NB4 (cell line): Measurements from ENCODE around the gene DLG4.
A peak's percentile ranks its signal among the peaks of the same experiment; 100 is the strongest.

Experiments used
- DNase-seq: peaks from one replicate; pipeline ENCODE4 v3.0.0; 2010; ENCODE audit warnings: low read depth
- H3K4me3 ChIP-seq: one replicate; pipeline ENCODE4 v1.5.1; 2011; ENCODE audit warnings: mild to moderate bottlenecking, low read depth, low read length, moderate library complexity
- CTCF ChIP-seq: IDR thresholded peaks from one replicate; pipeline ENCODE4 v1.5.1; 2012; ENCODE audit warnings: low read depth, low read length
- MAX ChIP-seq: IDR thresholded peaks from 2 replicates; pipeline ENCODE4 v1.6.1; 2011; ENCODE audit warnings: low read depth, low read length
- MYC ChIP-seq: IDR thresholded peaks from 2 replicates; pipeline ENCODE4 v1.6.1; 2011; ENCODE audit warnings: low read depth, low read length
- POLR2A ChIP-seq: IDR thresholded peaks from 2 replicates; pipeline ENCODE4 v1.6.1; 2011; ENCODE audit warnings: mild to moderate bottlenecking; ENCODE audit not compliant: insufficient read length; ENCODE audit errors: extremely low read depth

DLG4 gene

GRCh38 chr17:7221278-7222092, 1.8 kb upstream of the DLG4 start:
- DNase-seq, result peak; percentile 10
- H3K4me3 ChIP-seq, result peak overlapping the region; percentile 79
- TF ChIP-seq MYC (no peak), POLR2A (no peak), CTCF (no peak), MAX (no peak)

- H3K4me3 ChIP-seq, result peak overlapping the region; percentile 79
- peak; percentile 47 for TF ChIP-seq CTCF
- no peak for TF ChIP-seq POLR2A
- TF ChIP-seq MAX, result no peak
- TF ChIP-seq MYC, result no peak; the same call in 1 of the 2 replicates
- peak; percentile 77 for DNase-seq
These were observed 1.1 kb upstream of the DLG4 start for GRCh38 chr17:7220593-7221277.

GRCh38 chr17:7219229-7219811, 316 bp downstream of the DLG4 start:
- DNase-seq, result no peak
- H3K4me3 ChIP-seq, result peak overlapping the region; percentile 49
- no peak for TF ChIP-seq POLR2A
- no peak for TF ChIP-seq MYC

- TF ChIP-seq MYC (no peak), CTCF (no peak), POLR2A (no peak)
- no peak overlapping the region for H3K4me3 ChIP-seq
- DNase-seq, result no peak
These were observed 878 bp downstream of the DLG4 start for GRCh38 chr17:7218758-7219157.

- peak; percentile 20 for DNase-seq
- no peak for TF ChIP-seq CTCF
- TF ChIP-seq POLR2A, result no peak
- TF ChIP-seq MAX, result no peak
- TF ChIP-seq MYC, result no peak
- H3K4me3 ChIP-seq, result no peak overlapping the region
These were observed 1.5 kb downstream of the DLG4 start for GRCh38 chr17:7218166-7218565.

GRCh38 chr17:7217113-7217987, 2.3 kb downstream of the DLG4 start:
- peak overlapping the region; percentile 28 for H3K4me3 ChIP-seq
- TF ChIP-seq CTCF (no peak), MAX (no peak)
- peak; percentile 74 for DNase-seq
